HUES48 (cell line): Measurements from ENCODE around the gene GFER.
"Not testable (repeated sequence)": the region's sequence is repeated elsewhere in the genome, so short reads cannot be mapped to it uniquely, and the experiment has no call there.

Experiments used
- H3K27ac ChIP-seq: one replicate; pipeline ENCODE4 v1.7.0; 2013; ENCODE audit warnings: low read depth, low read length, inconsistent platforms
- H3K27me3 ChIP-seq: 2 replicates; pipeline ENCODE4 v1.6.1; 2013; ENCODE audit warnings: mild to moderate bottlenecking, low read length; ENCODE audit not compliant: control insufficient read depth, insufficient read depth
- H3K36me3 ChIP-seq: 2 replicates; pipeline ENCODE4 v1.6.1; 2013; ENCODE audit warnings: low read length; ENCODE audit not compliant: control insufficient read depth, insufficient read depth
- H3K4me1 ChIP-seq: 2 replicates; pipeline ENCODE4 v1.6.1; 2013; ENCODE audit warnings: mild to moderate bottlenecking, low read length; ENCODE audit not compliant: control insufficient read depth, insufficient read depth
- H3K4me3 ChIP-seq: 2 replicates; pipeline ENCODE4 v1.5.1; 2013; ENCODE audit warnings: mild to moderate bottlenecking, low read depth, low read length
- H3K9ac ChIP-seq: 2 replicates; pipeline ENCODE4 v1.6.1; 2013; ENCODE audit warnings: mild to moderate bottlenecking, low read depth, low read length, moderate library complexity
- H3K9me3 ChIP-seq: 2 replicates; pipeline ENCODE4 v1.6.1; 2013; ENCODE audit warnings: low read length; ENCODE audit not compliant: control insufficient read depth, insufficient read depth

Gene GFER

GRCh38 chr16:1983544-1984346 lies at the start of gene GFER:
Gene GFER, plus strand, starts transcription at chr16:1984193. Its CDS starts 26 bp downstream, at chr16:1984219.
- Histone ChIP-seq H3K9ac (peak within 1 kb of the TSS; percentile 86), H3K36me3 (peaks cover 18% of the 10 kb centered on the region), H3K4me3 (peak within 1 kb of the TSS; percentile 81), H3K4me1 (peaks cover 30% of the 10 kb centered on the region), H3K27ac (peak within 1 kb of the TSS; percentile 87), H3K27me3 (peaks cover 44% of the 10 kb centered on the region), H3K9me3 (no peaks in the 10 kb centered on the region)

GRCh38 chr16:1936945-1937479 lies 47.0 kb upstream of the GFER start:
- Histone ChIP-seq H3K4me3 (no peak overlapping the region), H3K27ac (no peak overlapping the region), H3K9ac (no peak overlapping the region), H3K36me3 (peaks cover 26% of the 10 kb centered on the region), H3K9me3 (no peaks in the 10 kb centered on the region), H3K27me3 (no peaks in the 10 kb centered on the region), H3K4me1 (peaks cover 3% of the 10 kb centered on the region)

GRCh38 chr16:1938316-1938715 lies 45.7 kb upstream of the GFER start:
- Histone ChIP-seq H3K27me3 (no peaks in the 10 kb centered on the region), H3K4me1 (peaks cover 9% of the 10 kb centered on the region), H3K27ac (no peak overlapping the region), H3K36me3 (peaks cover 26% of the 10 kb centered on the region), H3K9ac (no peak overlapping the region), H3K4me3 (no peak overlapping the region), H3K9me3 (no peaks in the 10 kb centered on the region)

GRCh38 chr16:1938910-1939309 lies 45.1 kb upstream of the GFER start:
- Histone ChIP-seq H3K27ac (no peak overlapping the region), H3K9me3 (no peaks in the 10 kb centered on the region), H3K9ac (no peak overlapping the region), H3K4me3 (no peak overlapping the region), H3K27me3 (no peaks in the 10 kb centered on the region), H3K4me1 (peaks cover 9% of the 10 kb centered on the region), H3K36me3 (peaks cover 26% of the 10 kb centered on the region)

GRCh38 chr16:1939833-1940232 lies 44.2 kb upstream of the GFER start:
- not testable (repeated sequence) for H3K4me3 ChIP-seq, H3K9me3 ChIP-seq, H3K27me3 ChIP-seq, H3K27ac ChIP-seq, H3K9ac ChIP-seq, H3K4me1 ChIP-seq
- H3K36me3 ChIP-seq, result peaks cover 26% of the 10 kb centered on the region

- no peaks in the 10 kb centered on the region for H3K27me3 ChIP-seq
- peaks cover 9% of the 10 kb centered on the region for H3K4me1 ChIP-seq
- H3K36me3 ChIP-seq, result peaks cover 26% of the 10 kb centered on the region
- H3K27ac ChIP-seq, result no peak overlapping the region
- H3K9ac ChIP-seq, result no peak overlapping the region
- no peaks in the 10 kb centered on the region for H3K9me3 ChIP-seq
- H3K4me3 ChIP-seq, result no peak overlapping the region
Measured at GRCh38 chr16:1940273-1941161, 43.5 kb upstream of the GFER start.

- H3K27ac ChIP-seq, result no peak overlapping the region
- peaks cover 26% of the 10 kb centered on the region for H3K36me3 ChIP-seq
- no peak overlapping the region; the same call in 1 of the 2 replicates for H3K4me3 ChIP-seq
- no peaks in the 10 kb centered on the region for H3K27me3 ChIP-seq
- no peaks in the 10 kb centered on the region for H3K9me3 ChIP-seq
- H3K9ac ChIP-seq, result no peak overlapping the region
- peaks cover 9% of the 10 kb centered on the region for H3K4me1 ChIP-seq
Measured at GRCh38 chr16:1941162-1942046, 42.6 kb upstream of the GFER start.

GRCh38 chr16:1942047-1942809 lies 41.8 kb upstream of the GFER start:
- Histone ChIP-seq H3K4me1 (peaks cover 9% of the 10 kb centered on the region), H3K27me3 (no peaks in the 10 kb centered on the region), H3K9ac (no peak overlapping the region), H3K4me3 (peak overlapping the region; percentile 78), H3K9me3 (no peaks in the 10 kb centered on the region), H3K36me3 (peaks cover 26% of the 10 kb centered on the region), H3K27ac (no peak overlapping the region)

GRCh38 chr16:1942810-1943726 lies 40.9 kb upstream of the GFER start, which contains the start of gene MSRB1:
Gene MSRB1, minus strand, starts transcription at chr16:1943199. Its CDS starts 43 bp downstream, at chr16:1943156.
- no peak within 1 kb of the TSS for H3K27ac ChIP-seq
- no peaks in the 10 kb centered on the region for H3K27me3 ChIP-seq
- peak within 1 kb of the TSS; percentile 78 for H3K4me3 ChIP-seq
- peaks cover 9% of the 10 kb centered on the region for H3K4me1 ChIP-seq
- H3K9me3 ChIP-seq, result no peaks in the 10 kb centered on the region
- H3K36me3 ChIP-seq, result peaks cover 21% of the 10 kb centered on the region
- no peak within 1 kb of the TSS for H3K9ac ChIP-seq
